ENCODE measurements around the gene PLCXD3. TPM values are rescaled to one million over a fixed set of nuclear protein-coding genes. Genes with fewer than 3 reads are reported as not detected.

The PLCXD3 gene
- total RNA-seq, 1 experiment from 2014 or later = 0.04 TPM

DNA sequence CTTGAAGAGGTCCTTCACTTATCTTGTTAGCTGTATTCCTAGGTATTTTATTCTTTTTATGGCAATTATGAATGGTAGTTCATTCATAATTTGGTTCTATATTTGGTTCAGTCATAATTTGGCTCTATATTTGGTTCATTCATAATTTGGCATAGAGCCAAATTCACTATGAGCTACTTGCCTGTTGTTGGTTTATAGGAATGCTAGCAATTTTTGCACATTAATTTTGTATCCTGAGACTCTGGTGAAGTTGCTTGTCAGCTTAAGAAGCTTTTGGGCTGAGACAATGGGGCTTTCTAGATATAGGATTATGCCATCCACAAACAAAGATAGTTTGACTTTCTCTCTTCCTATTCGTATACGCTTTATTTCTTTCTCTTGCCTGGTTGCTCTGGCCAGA is 142.2 kb downstream of the PLCXD3 start (continued):
- TF ChIP-seq GTF2I (CRISPR knock-in tag; conservative IDR thresholded peaks at IDR 0.05) (no peak), PRRX2 (CRISPR knock-in tag; IDR thresholded peaks at IDR 0.05) (no peak), SMAD4 (CRISPR knock-in tag; IDR thresholded peaks at IDR 0.05) (no peak)
- TF ChIP-seq, protein P1, sequence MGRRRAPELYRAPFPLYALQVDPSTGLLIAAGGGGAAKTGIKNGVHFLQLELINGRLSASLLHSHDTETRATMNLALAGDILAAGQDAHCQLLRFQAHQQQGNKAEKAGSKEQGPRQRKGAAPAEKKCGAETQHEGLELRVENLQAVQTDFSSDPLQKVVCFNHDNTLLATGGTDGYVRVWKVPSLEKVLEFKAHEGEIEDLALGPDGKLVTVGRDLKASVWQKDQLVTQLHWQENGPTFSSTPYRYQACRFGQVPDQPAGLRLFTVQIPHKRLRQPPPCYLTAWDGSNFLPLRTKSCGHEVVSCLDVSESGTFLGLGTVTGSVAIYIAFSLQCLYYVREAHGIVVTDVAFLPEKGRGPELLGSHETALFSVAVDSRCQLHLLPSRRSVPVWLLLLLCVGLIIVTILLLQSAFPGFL (CRISPR knock-in tag; IDR thresholded peaks at IDR 0.05; ENCODE audit: borderline replicate concordance) = no peak
- TF ChIP-seq, protein P2, sequence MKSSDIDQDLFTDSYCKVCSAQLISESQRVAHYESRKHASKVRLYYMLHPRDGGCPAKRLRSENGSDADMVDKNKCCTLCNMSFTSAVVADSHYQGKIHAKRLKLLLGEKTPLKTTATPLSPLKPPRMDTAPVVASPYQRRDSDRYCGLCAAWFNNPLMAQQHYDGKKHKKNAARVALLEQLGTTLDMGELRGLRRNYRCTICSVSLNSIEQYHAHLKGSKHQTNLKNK (CRISPR knock-in tag; IDR thresholded peaks at IDR 0.05) = no peak
- TF ChIP-seq, protein P3, sequence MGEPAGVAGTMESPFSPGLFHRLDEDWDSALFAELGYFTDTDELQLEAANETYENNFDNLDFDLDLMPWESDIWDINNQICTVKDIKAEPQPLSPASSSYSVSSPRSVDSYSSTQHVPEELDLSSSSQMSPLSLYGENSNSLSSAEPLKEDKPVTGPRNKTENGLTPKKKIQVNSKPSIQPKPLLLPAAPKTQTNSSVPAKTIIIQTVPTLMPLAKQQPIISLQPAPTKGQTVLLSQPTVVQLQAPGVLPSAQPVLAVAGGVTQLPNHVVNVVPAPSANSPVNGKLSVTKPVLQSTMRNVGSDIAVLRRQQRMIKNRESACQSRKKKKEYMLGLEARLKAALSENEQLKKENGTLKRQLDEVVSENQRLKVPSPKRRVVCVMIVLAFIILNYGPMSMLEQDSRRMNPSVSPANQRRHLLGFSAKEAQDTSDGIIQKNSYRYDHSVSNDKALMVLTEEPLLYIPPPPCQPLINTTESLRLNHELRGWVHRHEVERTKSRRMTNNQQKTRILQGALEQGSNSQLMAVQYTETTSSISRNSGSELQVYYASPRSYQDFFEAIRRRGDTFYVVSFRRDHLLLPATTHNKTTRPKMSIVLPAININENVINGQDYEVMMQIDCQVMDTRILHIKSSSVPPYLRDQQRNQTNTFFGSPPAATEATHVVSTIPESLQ (CRISPR knock-in tag; IDR thresholded peaks at IDR 0.05) = no peak

DNA sequence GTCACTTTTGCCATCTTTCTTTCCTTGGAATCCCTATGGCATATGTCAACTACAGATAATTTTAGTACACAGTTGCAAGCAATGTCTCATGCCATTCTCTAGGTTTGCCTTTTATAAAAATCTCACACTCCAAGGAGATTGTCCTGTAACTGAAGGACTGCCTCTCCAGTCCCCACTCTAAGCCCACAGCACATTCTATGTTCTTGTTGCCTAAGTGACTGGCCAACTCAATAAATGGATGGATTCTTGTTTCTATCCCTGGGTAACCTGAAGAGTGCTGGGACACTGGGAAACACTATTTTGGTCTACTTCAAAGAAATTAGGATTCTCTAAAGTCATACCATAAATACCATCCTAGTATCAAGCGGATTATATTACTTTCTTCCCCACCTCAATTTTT is 145.0 kb downstream of the PLCXD3 start:
- H3K27ac Mint-ChIP-seq = no peak overlapping the region
- no peaks in the 10 kb centered on the region for H3K27me3 Mint-ChIP-seq (ENCODE audit: low read depth)
- ChIA-PET CTCF (no interaction called here), POLR2A (no interaction called here)
- no peaks in the 10 kb centered on the region for H3K36me3 Mint-ChIP-seq
- DNase-seq (ENCODE audit: low spot score) = no peak
- TF ChIP-seq ZNF232 (CRISPR knock-in tag; IDR thresholded peaks at IDR 0.05) (no peak), JAZF1 (CRISPR knock-in tag; IDR thresholded peaks at IDR 0.05) (no peak)
- TF ChIP-seq, protein P4, sequence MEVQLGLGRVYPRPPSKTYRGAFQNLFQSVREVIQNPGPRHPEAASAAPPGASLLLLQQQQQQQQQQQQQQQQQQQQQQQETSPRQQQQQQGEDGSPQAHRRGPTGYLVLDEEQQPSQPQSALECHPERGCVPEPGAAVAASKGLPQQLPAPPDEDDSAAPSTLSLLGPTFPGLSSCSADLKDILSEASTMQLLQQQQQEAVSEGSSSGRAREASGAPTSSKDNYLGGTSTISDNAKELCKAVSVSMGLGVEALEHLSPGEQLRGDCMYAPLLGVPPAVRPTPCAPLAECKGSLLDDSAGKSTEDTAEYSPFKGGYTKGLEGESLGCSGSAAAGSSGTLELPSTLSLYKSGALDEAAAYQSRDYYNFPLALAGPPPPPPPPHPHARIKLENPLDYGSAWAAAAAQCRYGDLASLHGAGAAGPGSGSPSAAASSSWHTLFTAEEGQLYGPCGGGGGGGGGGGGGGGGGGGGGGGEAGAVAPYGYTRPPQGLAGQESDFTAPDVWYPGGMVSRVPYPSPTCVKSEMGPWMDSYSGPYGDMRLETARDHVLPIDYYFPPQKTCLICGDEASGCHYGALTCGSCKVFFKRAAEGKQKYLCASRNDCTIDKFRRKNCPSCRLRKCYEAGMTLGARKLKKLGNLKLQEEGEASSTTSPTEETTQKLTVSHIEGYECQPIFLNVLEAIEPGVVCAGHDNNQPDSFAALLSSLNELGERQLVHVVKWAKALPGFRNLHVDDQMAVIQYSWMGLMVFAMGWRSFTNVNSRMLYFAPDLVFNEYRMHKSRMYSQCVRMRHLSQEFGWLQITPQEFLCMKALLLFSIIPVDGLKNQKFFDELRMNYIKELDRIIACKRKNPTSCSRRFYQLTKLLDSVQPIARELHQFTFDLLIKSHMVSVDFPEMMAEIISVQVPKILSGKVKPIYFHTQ (CRISPR knock-in tag; IDR thresholded peaks at IDR 0.05) = no peak
- ATAC-seq = no peak
- H3K9me3 Mint-ChIP-seq = peaks cover 3% of the 10 kb centered on the region; the same call in 1 of the 2 replicates
- no peak overlapping the region for H3K4me3 Mint-ChIP-seq
- peaks cover 6% of the 10 kb centered on the region; the same call in 1 of the 2 replicates for H3K4me1 Mint-ChIP-seq

DNA sequence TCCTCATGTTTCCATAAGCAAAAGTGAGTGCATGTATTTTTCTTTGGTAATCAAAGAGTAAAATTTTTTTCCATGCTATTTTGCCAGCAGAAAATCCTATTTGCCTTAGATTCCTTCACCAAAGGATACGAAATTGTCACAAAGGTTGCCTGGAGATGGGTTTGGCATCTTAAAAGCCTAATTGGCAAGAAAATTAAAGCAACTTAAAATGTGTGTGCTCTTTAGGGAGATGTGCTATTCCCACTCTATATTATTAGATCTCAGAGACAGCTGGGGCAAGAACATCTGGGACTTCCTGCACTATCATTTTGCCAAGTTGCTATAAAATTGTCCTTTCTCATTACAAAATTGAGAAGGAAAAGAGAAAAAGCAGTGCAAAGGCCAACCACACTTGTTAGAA is 146.1 kb downstream of the PLCXD3 start:
- DNase-seq (ENCODE audit: low spot score) = no peak
- H3K4me1 Mint-ChIP-seq = peaks cover 6% of the 10 kb centered on the region; the same call in 1 of the 2 replicates
- ChIA-PET POLR2A (no interaction called here), CTCF (no interaction called here)
- H3K9me3 Mint-ChIP-seq = peaks cover 10% of the 10 kb centered on the region
- H3K4me3 Mint-ChIP-seq = no peak overlapping the region
- no peaks in the 10 kb centered on the region for H3K27me3 Mint-ChIP-seq (ENCODE audit: low read depth)
- no peaks in the 10 kb centered on the region for H3K36me3 Mint-ChIP-seq
- H3K27ac Mint-ChIP-seq = no peak overlapping the region
- no peak for ATAC-seq
- TF ChIP-seq GRHL2 (CRISPR knock-in tag; IDR thresholded peaks at IDR 0.05; ENCODE audit: insufficient replicate concordance, severe bottlenecking) = no peak
- TF ChIP-seq, protein P5, sequence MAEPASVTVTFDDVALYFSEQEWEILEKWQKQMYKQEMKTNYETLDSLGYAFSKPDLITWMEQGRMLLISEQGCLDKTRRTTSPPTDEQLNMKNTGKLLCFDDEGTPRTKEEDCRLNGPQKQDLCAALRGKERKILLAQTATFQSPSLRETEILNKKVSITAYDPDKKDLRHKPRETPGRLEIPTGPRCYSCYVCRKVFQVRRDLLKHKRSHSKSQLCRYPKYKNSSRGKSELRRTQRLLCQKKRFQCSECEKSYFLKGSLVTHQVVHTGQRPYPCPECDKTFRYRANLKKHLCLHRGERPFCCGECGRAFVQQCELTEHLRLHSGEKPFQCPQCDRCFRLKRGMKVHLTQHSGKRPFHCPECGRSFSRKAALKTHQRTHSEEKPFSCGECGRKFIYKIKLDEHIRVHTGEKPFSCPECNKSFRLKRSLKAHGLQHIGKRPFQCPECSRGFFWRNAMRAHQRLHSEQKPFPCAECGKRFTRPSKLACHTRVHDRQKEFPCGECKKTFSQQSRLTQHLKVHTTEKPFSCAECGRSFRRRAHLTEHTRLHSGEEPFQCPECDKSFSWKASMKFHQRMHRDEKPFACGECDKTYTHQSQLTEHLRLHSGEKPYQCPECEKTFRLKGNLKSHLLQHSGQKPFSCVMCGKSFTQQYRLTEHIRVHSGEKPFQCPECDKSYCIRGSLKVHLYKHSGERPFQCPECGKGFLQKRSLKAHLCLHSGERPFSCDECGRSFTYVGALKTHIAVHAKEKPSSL (CRISPR knock-in tag; conservative IDR thresholded peaks at IDR 0.05) = no peak
- TF ChIP-seq, protein P6, sequence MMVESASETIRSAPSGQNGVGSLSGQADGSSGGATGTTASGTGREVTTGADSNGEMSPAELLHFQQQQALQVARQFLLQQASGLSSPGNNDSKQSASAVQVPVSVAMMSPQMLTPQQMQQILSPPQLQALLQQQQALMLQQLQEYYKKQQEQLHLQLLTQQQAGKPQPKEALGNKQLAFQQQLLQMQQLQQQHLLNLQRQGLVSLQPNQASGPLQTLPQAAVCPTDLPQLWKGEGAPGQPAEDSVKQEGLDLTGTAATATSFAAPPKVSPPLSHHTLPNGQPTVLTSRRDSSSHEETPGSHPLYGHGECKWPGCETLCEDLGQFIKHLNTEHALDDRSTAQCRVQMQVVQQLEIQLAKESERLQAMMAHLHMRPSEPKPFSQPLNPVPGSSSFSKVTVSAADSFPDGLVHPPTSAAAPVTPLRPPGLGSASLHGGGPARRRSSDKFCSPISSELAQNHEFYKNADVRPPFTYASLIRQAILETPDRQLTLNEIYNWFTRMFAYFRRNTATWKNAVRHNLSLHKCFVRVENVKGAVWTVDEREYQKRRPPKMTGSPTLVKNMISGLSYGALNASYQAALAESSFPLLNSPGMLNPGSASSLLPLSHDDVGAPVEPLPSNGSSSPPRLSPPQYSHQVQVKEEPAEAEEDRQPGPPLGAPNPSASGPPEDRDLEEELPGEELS (CRISPR knock-in tag; IDR thresholded peaks at IDR 0.05) = no peak
- TF ChIP-seq, protein P7, sequence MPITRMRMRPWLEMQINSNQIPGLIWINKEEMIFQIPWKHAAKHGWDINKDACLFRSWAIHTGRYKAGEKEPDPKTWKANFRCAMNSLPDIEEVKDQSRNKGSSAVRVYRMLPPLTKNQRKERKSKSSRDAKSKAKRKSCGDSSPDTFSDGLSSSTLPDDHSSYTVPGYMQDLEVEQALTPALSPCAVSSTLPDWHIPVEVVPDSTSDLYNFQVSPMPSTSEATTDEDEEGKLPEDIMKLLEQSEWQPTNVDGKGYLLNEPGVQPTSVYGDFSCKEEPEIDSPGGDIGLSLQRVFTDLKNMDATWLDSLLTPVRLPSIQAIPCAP (CRISPR knock-in tag; IDR thresholded peaks at IDR 0.05) = no peak
- TF ChIP-seq, protein P8, sequence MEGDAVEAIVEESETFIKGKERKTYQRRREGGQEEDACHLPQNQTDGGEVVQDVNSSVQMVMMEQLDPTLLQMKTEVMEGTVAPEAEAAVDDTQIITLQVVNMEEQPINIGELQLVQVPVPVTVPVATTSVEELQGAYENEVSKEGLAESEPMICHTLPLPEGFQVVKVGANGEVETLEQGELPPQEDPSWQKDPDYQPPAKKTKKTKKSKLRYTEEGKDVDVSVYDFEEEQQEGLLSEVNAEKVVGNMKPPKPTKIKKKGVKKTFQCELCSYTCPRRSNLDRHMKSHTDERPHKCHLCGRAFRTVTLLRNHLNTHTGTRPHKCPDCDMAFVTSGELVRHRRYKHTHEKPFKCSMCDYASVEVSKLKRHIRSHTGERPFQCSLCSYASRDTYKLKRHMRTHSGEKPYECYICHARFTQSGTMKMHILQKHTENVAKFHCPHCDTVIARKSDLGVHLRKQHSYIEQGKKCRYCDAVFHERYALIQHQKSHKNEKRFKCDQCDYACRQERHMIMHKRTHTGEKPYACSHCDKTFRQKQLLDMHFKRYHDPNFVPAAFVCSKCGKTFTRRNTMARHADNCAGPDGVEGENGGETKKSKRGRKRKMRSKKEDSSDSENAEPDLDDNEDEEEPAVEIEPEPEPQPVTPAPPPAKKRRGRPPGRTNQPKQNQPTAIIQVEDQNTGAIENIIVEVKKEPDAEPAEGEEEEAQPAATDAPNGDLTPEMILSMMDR (IDR thresholded peaks at IDR 0.05) = no peak
- TF ChIP-seq, protein P9, sequence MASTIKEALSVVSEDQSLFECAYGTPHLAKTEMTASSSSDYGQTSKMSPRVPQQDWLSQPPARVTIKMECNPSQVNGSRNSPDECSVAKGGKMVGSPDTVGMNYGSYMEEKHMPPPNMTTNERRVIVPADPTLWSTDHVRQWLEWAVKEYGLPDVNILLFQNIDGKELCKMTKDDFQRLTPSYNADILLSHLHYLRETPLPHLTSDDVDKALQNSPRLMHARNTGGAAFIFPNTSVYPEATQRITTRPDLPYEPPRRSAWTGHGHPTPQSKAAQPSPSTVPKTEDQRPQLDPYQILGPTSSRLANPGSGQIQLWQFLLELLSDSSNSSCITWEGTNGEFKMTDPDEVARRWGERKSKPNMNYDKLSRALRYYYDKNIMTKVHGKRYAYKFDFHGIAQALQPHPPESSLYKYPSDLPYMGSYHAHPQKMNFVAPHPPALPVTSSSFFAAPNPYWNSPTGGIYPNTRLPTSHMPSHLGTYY (CRISPR knock-in tag; IDR thresholded peaks at IDR 0.05) = no peak
- TF ChIP-seq, protein P10, sequence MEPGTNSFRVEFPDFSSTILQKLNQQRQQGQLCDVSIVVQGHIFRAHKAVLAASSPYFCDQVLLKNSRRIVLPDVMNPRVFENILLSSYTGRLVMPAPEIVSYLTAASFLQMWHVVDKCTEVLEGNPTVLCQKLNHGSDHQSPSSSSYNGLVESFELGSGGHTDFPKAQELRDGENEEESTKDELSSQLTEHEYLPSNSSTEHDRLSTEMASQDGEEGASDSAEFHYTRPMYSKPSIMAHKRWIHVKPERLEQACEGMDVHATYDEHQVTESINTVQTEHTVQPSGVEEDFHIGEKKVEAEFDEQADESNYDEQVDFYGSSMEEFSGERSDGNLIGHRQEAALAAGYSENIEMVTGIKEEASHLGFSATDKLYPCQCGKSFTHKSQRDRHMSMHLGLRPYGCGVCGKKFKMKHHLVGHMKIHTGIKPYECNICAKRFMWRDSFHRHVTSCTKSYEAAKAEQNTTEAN (CRISPR knock-in tag; IDR thresholded peaks at IDR 0.05) = no peak

Measured in WTC11 (cell line).